Stimulated activated CD8-positive, alpha-beta memory T cell treated with anti-CD3 and anti-CD28 coated beads, Interleukin-12 subunit alpha, Interleukin-12 subunit beta, amount 100 ng/mL, for 1 hour (primary cell): ENCODE results near the gene HNRNPCL2.
"Not testable (repeated sequence)": the region's sequence is repeated elsewhere in the genome, so short reads cannot be mapped to it uniquely, and the experiment has no call there.

ENCODE experiments used
- DNase-seq: peaks from one replicate; pipeline ENCODE4 v3.0.0-alpha.2; 2020; ENCODE audit warnings: low read depth

Gene HNRNPCL2

DNA sequence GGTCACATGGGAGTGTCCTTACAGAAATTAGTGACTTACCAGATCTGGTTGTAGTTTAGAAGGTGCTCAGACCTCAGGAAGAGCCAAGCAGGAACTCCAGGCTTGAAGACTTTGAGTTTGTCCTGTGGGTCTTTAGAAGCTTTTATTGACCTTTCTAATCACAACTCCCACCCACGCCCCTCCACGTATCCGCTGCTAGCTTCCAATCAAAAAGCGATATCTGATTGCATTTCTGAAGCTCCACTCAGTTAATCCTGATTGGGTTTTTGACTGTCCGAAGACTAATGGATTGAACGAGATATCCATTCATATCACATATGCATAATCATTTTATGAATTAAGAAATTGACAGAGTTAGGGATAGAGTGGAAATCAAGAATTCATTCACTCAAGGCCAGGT lies at the start of gene HNRNPCL2:
Gene HNRNPCL2 (minus strand): TSS at position 101 of the 400 bp plus-strand sequence. CDS start 454 bp downstream, outside the sequence.
- DNase-seq = not testable (repeated sequence)

- not testable (repeated sequence) for DNase-seq
Observed at GRCh38 chr1:13165531-13165930, 48.9 kb upstream of the HNRNPCL2 start, which contains the start of gene HNRNPCL4. Gene HNRNPCL4, minus strand, starts transcription at chr1:13165631. Its CDS starts 164 bp downstream, at chr1:13165467.

DNA sequence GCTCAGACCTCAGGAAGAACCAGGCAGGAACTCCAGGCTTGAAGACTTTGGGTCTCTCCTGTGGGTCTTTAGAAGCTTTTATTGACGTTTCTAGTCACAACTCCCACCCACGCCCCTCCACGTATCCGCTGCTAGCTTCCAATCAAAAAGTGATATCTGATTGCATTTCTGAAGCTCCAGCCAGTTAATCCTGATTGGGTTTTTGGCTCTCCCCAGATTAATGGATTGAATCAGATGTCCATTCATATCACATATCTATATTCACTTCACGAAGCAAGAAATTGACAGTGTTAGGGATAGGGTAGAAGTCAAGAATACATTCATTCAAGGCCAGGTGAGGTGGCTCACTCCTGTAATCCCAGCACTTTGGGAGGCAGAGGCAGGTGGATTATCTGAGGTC lies 39.3 kb upstream of the HNRNPCL2 start, which contains the start of gene PRAMEF26:
Gene PRAMEF26 (minus strand): TSS at position 101 of the 400 bp plus-strand sequence. CDS start 2,914 bp downstream, outside the sequence.
- not testable (repeated sequence) for DNase-seq

- not testable (repeated sequence) for DNase-seq
Observed at GRCh38 chr1:13070474-13070873, 46.2 kb downstream of the HNRNPCL2 start, which contains the start of gene PRAMEF25. Gene PRAMEF25, plus strand, starts transcription at chr1:13070774. Its CDS starts 2,920 bp downstream, at chr1:13073694.
